ENCODE results near the gene TOPBP1.
"Not testable (repeated sequence)": the region's sequence is repeated elsewhere in the genome, so short reads cannot be mapped to it uniquely, and the experiment has no call there.

TOPBP1 gene

DNA sequence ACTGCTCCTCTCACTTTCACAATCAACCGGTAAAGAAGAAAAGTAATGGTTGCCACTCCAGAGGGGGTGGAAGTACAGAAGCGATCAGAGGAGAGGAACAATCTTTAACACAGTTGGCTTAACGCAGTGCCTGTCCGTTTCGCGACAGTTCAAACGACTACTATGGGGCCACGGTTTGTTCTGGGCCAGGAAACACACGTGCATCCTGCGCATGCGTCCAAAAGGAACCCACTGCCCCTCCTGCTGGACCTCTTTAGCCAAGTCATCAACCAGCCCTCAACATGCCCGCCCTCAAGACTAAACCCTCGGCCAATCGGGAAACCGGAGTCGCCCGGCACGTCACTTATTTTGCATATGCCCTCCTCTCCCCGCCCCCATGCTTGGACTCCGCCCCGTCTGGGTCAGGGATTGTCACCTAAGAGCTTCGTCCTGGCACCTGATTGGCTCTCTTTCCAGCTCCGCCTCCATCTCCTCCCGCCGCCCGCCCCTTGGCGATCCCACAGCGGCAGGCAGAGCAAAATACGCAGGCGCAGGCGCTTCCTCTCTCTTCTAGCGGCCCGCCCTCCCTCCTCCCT is 88.6 kb downstream of the TOPBP1 start:
- no peak for DNase-seq

DNA sequence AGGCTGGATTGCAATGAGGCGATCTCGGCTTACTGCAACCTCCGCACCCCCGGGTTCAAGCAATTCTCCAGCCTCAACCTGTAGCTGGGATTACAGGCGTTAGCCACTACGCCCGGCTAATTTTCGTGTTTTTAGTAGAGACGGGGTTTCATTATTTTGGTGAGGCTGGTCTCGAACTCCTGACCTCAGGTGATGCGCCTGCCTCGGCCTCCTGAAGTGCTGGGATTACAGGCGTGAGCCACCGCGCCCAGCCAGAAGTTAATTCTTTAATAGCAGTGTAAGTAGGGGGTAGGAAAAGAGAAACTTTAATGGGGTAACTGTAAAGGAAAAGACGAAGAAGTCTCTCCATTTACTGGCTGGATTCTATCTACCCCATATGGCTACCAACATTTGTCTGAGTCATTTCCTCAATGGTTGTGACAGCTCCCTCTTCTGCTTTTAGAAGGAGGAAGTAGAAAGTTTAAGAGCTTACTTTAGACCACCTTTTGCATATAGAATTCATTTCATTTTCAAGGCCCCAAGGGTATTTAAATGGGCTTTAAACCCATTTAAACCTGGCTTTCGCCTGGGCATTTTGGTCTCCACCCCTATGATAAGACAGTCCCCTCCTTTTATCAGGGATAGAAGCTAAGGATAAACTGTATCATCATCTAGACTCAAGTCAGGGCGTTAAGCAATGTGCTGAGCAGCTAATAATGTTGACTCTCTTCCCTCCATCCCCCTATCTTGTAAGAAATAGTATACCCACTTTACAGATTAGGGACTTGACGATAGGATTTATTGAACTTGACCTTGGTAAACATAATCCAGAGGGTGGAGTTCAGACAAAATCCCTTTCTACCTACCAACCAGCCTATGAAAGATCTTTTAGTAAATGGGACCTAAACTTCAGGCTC is 89.3 kb downstream of the TOPBP1 start:
- DNase-seq, result no peak

DNA sequence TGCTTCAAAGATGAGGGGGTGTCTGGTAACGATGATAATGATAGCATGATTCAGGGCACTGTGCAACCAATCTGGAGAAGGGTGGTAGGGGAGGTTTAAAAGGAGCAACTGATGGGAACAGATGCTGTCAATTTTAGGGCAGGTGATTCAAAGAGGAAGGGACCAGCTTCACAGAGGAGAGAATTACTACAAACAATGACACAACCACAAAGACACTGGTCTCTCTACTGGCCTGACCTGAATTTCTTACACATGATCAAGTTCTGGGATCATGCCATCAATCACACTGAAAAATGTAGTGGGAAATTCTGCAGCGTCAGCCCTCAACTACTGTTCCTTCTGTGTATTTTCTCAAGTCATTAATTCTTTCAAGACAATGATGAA is 90.8 kb downstream of the TOPBP1 start:
- no peak for DNase-seq

DNA sequence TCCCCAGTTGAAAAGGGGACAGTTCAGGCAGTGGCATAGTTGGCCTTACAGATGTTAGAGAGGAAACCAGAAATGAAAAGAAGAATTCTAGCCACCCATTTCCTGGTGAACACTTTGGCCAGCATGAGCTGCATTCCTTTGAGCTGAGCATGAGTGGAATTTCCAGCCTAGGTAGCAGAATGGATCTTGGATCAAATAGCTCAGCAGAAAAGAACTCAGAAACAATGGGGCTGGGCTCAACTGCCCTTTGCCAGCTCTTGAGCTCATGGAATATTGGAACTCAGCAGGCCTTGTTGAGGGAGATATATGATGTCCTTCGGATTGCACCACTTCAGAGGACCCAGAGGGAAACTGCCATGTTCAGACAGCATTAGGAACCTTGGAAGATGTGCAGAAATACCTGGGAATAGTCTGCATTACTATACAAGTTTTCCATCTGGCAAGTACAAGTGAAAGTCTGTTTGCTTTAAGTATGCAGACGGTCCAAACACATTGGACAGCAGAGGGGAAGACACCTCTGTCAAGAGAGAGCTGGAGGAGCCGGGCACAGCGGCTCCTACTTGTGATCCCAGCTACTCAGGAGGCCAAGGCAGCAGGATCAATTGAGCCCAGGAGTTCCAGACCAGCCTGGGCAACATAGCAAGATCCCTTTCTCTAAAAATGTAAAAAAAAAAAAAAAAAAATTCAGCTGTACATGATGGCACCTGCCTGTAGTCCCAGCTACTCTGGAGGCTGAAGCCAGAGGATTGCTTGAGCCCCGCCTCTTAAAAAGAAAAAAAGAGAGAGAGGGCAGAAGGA is 91.4 kb downstream of the TOPBP1 start:
- no peak for DNase-seq

DNA sequence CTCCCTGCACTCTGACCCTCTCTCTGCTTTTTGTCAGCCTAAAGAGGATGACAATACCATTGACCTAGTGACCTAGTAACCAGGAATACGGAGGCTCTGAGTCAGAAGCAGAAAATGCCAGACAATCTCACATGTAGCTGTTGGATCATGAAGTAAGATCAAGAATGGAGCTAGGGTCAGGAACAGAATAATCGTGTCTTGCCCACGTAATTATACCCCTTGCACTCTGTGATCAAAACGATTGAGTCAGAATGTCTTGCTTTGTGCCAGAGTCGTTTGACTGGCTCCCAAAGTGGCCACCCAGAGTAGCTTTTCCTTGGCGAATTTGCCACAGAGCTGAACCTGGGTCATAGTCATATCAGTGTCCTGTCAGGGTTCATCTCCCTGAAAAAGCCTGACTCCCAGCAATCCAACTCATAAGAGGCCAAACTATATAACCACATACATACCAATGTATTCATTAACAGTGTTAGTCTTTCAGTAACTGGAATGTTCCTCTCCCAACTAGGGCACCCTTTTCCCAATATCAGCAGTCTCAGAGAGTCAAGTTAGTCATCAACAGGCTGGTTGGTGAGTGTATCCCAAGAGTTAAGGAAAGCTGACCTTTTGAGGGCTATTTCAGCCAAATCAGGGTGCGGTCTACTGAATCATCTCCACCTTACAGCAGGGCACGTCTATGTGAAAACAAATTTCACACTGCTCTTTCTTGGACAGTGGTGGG is 93.3 kb downstream of the TOPBP1 start:
- no peak for DNase-seq

DNA sequence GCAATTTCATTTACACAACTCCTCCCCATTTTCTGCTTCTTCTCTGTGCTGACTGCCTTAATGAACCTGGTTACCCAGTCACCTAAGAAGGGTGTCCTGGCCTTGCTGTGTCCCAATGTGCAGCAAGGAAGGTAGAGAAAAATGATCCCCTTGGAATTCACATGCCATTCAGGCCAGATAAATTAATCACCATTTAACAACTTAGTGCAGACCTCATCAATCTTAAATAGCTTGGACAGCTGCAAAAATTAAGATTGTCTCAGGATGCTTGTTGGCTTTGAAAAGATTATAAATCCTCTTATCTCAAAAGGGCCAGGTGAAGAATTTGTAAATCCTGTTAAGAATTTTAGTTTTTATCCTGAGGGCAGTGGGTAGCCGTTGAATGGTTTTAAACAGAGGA is 97.9 kb downstream of the TOPBP1 start:
- DNase-seq, result no peak

DNA sequence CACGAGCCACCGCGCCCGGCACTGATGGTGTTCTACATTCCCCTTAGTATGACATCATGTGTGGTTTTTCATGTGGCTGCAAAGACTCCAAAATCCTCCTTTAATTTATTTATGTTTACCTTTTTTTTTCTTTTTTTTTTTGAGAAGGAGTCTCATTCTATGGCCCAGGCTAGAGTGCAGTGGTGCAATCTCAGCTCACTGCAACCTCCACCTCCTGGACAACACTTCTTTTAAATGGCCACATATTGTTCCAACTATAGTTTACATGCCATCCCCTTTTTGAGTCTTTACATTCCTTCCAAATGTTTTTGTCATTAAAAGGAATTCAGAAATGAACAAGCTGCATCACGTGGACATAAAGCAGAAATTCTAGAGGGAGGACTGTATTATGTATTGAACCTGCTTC is 98.6 kb downstream of the TOPBP1 start:
- no peak for DNase-seq

DNA sequence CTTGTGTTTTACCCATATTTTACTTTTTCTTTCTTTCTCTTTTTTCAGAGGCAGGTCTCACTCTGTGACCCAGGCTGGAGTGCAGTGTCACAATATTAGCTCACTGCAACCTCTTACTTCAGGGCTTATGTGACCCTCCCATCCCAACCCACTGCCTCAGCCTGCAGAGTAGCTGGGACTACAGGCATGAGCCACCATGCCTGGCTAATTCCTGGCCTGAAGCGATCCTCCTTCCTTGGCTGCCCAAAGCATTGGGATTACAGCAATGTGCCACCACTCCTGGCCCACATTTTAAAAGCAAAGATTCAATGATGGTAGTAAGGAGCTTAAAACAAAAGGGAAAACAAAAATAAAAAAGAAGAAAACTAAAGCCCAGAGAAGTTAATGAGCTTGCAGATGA is 99.4 kb downstream of the TOPBP1 start:
- no peak for DNase-seq

DNA sequence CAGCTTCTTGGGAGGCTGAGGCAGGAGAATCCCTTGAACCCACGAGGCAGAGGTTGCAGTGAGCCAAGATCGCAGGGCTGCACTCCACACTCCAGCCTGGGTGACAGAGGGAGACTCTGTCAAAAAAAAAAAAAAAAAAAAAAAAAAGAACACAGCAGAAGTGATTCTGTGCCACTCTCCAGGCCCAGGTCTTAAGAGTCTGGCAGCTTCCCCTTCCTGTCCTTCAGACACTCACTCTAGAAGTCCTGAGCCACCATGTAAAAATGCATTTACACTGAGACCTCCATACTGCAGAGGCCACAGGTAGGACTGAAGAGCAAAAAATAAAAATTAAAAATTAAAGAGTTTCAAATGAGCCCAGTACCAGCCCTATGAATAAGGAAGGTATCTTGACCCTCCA is 100.1 kb downstream of the TOPBP1 start:
- DNase-seq, result no peak

DNA sequence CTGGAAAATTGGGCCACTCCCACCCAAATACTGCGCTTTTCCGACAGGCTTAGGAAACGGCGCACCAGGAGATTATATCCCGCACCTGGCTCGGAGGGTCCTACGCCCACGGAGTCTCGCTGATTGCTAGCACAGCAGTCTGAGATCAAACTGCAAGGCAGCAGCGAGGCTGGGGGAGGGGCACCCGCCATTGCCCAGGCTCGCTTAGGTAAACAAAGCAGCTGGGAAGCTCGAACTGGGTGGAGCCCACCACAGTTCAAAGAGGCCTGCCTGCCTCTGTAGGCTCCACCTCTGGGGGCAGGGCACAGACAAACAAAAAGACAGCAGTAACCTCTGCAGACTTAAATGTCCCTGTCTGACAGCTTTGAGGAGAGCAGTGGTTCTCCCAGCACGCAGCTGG is 110.2 kb downstream of the TOPBP1 start:
- not testable (repeated sequence) for DNase-seq

Measured in nucleus accumbens (tissue), 56 donors.